GM23338 (cell line): ENCODE results near the gene NOVA2.

Experiments used
- CREB1 ChIP-seq: fragments of 250-450 bp; sonication (Bioruptor Pico); IDR thresholded peaks from 2 replicates; pipeline ENCODE4 v1.5.0; 2020; ENCODE audit warnings: low read depth, mild to moderate bottlenecking, moderate library complexity
- EZH2 ChIP-seq: fragments of 200-600 bp; sonication (generic); IDR thresholded peaks from one replicate; pipeline ENCODE4 v1.8.0; 2017; ENCODE audit warnings: antibody characterized with exemption, mild to moderate bottlenecking, low read depth; ENCODE audit not compliant: unreplicated experiment
- EZH2phosphoT487 ChIP-seq: fragments of 200-600 bp; sonication (generic); IDR thresholded peaks from one replicate; pipeline ENCODE4 v1.8.1; 2018; ENCODE audit warnings: antibody characterized with exemption; ENCODE audit not compliant: unreplicated experiment
- JUNB ChIP-seq: IDR thresholded peaks from one replicate; pipeline ENCODE4 v1.6.1; 2016; ENCODE audit warnings: antibody characterized with exemption; ENCODE audit not compliant: unreplicated experiment
- POLR2AphosphoS5 ChIP-seq: IDR thresholded peaks from 2 replicates; pipeline ENCODE4 v1.6.1; 2016; ENCODE audit warnings: antibody characterized with exemption, low read depth
- REST ChIP-seq: IDR thresholded peaks from one replicate; pipeline ENCODE4 v1.6.1; 2018; ENCODE audit warnings: antibody characterized with exemption; ENCODE audit not compliant: unreplicated experiment
- ZNF331 ChIP-seq: fragments of 250-450 bp; sonication (Bioruptor Pico); IDR thresholded peaks from 2 replicates; pipeline ENCODE4 v1.5.0; 2020; ENCODE audit warnings: low read depth, mild to moderate bottlenecking, moderate library complexity
- TF ChIP-seq, protein P1 (sequence below), 2 experiments: fragments of 200-600 bp in 1 of 2; sonication (generic) in 1 of 2; conservative IDR thresholded peaks; 2 replicates each; pipeline versions ENCODE4 v1.5.1 to v1.6.1; 2016 to 2017; ENCODE audit warnings: antibody characterized with exemption in 2 of 2, low read depth in 2 of 2, mild to moderate bottlenecking in 2 of 2, moderate library complexity in 1 of 2

GRCh38 chr19:45971260-45971902 is 2.3 kb downstream of the NOVA2 start:
- TF ChIP-seq REST (no peak), EZH2phosphoT487 (no peak), EZH2 (no peak), POLR2AphosphoS5 (no peak), CREB1 (no peak), JUNB (no peak), ZNF331 (CRISPR knock-in tag) (no peak)
- TF ChIP-seq, protein P1, sequence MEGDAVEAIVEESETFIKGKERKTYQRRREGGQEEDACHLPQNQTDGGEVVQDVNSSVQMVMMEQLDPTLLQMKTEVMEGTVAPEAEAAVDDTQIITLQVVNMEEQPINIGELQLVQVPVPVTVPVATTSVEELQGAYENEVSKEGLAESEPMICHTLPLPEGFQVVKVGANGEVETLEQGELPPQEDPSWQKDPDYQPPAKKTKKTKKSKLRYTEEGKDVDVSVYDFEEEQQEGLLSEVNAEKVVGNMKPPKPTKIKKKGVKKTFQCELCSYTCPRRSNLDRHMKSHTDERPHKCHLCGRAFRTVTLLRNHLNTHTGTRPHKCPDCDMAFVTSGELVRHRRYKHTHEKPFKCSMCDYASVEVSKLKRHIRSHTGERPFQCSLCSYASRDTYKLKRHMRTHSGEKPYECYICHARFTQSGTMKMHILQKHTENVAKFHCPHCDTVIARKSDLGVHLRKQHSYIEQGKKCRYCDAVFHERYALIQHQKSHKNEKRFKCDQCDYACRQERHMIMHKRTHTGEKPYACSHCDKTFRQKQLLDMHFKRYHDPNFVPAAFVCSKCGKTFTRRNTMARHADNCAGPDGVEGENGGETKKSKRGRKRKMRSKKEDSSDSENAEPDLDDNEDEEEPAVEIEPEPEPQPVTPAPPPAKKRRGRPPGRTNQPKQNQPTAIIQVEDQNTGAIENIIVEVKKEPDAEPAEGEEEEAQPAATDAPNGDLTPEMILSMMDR (conservative IDR thresholded peaks at IDR 0.05; ENCODE audit: low read depth in 2 of 2): no peak
